Activated CD4-positive, alpha-beta T cell treated with anti-CD3 and anti-CD28 coated beads, Interleukin-10, Interleukin-2, amounts not matched to agents 100 ng/mL and 50 ng/mL, durations not matched to agents 16 hours and 8 hours (primary cell): ENCODE data around the gene KSR2.
A peak's percentile ranks its signal among the peaks of the same experiment; 100 is the strongest.
"Not testable (repeated sequence)": the region's sequence is repeated elsewhere in the genome, so short reads cannot be mapped to it uniquely, and the experiment has no call there.

ENCODE experiments used
- DNase-seq: peaks from one replicate; pipeline ENCODE4 v3.0.0-alpha.2; 2020

Gene KSR2

DNA sequence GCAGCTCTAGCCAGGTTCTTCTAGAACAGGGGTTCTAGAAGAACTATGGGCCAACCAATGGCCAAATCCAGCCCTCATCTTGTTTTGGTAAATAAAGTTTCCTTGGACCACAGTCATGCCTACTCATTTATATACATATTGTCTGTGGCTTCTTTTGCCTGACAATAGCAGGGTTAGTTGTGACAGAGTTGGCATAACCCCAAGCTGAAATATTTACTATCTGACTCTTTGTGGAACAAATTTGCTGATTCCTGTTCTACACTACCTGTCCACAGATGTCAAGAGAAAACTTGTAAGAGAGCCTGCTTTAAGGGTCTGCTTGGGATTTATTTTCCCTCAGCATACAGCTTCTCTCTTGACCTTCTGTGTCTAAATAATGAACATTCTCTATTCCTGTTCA, 289.0 kb downstream of the KSR2 start:
- no peak for DNase-seq

DNA sequence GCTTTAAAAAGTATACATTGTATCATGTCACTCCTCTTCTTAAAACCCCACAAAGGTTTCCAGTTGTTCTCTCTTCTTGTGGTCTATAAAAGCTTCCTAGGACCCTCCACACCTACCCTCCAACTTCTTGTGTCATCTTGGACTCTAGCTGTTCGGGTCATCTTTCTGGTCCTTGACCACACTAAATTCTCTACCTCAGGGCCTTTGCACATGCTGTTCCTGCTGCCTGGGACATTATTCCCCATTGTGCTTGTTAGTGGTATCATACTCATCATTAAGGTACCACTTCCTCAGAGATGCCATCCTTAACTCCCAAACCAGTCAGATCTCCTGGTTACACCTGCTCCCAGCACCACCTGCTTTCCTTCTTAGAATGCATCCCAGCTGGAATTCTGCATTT, 294.0 kb downstream of the KSR2 start:
- no peak for DNase-seq

DNA sequence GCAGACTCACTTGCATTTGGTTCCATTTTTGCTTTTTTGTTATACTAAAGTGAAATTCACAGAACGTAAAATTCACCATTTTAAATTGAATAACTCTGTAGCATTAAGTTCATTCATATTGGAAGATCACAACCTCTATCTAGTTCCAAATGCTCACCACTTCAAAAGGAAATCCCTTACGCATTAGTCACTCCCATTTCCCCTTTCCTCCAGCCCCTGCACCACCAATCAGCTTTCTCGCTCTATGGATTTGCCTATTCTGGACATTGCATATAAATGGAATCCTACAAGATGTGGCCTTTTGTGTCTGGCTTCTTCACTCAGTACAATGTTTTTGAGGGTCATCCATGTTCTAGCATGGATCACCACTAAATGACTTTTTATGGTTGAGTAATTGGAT, 294.5 kb downstream of the KSR2 start:
- no peak for DNase-seq

DNA sequence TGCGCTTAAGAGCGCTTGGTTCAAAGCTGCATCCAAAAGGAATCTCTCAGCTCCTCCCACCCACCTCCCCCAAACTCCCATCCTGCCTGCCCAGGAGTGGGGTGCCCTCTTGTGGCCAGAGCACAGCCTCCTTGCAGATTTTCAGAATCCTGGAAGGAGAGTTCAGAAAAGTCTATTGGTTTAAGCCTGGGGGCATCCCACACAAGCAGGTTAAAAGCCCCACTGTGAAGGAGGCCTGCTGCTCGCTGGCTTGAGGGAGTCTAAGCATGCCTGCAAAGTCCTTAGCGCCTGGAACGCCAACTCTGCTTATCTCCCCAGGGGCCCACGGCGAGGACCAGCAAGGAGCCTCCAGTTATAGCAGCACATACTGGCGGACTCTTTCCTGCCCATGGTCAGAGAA, 297.1 kb downstream of the KSR2 start:
- peak; percentile 7 for DNase-seq

DNA sequence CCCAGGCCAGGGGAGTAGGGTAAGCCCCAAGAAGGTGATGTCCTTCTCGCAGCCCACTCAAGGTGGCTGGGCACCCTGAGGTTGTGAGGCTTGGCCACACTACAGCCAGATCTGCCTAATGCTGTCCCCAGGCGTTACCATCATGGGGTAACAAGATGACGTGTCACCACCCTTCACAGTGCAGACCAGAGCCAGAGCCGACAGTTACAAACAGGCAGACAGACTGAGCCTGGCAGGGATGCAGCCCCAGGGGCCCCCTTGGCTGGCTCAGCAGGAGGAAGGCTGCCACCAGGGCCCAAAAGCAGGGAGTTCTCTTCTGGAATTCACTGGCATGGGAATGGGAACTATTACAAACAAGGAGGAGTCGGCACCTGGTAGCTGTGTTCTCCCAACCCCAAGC, 304.6 kb downstream of the KSR2 start:
- DNase-seq = no peak

DNA sequence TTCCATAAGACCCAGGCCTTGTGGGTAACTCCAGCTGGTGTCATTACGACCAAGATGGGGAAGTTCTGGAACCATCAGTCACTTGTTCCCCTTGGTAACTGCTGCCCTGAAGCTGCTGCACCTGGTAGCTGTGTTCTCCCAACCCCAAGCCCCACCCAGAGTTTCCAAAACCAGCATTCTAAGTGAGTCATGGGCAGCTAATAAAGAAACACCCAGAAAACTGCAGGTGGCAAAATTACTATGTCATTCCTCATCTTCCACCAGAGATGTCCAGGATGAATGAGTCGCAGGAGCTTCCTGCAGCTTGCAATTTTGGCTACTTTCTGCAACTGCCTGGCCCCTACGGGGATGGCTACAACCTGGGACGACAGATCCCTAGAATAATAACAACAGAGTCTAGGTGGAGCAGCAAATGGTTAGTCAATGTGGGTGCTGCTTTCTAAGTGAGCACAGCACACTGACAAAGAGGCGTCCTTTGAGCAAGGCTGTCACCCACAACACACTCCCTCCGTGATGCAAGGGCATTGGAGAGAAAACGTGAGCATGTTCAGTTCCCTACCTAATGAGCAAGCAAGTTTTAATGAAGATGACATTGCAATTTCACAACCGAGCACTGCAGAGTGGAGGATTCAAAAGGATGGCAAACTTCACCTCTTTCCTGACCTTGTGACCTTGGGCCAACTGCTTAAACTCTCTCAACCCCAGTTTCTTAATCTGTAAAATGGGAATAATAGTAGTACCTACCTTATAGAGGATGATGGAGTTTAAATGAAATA, 306.0 kb downstream of the KSR2 start:
- DNase-seq = no peak

DNA sequence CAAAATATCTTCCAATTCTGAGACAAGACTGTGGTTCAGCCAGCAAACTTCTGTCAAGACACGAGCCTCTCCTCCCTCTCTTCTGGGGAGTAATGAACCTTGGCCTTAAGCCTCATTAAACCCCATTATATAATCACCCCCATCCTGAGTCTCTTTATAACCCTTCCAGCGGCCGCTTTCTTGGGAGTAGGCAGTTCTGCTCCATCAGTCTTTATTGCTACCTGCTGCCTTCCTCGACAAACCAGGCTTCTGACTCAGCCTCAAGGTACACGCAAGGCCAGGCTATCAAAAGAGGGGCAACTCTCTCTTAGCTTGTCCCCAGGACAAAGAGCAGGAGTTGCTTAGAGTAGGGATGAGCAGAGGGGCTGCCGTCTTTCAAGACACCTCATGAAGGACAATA, 306.6 kb downstream of the KSR2 start:
- DNase-seq = no peak

DNA sequence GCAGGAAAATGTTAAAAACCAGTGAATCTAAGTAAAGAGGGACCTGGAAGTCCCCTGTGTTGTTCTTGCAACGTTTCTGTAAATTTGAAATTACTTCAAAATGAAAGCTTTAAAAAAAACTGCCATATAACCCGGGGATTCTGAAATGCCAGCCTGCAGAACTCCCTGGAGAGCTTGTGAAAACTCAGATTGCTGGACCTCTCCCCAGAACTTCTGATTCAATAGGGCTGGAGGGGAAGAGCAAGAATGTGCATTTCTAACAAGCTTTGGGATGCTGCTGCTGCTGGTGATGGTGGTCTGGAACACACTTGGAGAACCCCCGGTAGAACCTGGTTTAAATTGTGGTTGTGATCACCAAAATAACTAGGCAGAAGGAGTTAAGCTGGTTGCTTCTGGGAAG, 307.3 kb downstream of the KSR2 start:
- no peak for DNase-seq

DNA sequence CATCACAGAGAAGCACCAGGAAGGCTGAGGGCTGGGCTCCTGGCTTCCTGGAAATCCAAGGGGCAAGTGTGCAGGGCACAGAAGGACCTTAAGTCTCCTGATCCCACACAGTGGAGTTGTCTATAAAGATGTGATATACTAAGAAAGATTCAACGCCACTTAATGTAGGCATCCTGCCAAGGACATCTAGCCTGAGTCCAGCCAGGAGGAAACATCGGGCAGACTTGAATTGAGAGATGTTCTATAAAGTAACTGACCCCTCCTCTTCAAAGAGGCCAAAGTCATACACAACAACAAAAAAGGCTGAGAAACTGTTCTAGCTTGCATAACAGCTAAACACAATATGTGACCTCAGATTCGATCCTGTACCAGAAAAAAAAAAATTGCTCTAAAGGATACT, 307.9 kb downstream of the KSR2 start:
- DNase-seq = no peak

DNA sequence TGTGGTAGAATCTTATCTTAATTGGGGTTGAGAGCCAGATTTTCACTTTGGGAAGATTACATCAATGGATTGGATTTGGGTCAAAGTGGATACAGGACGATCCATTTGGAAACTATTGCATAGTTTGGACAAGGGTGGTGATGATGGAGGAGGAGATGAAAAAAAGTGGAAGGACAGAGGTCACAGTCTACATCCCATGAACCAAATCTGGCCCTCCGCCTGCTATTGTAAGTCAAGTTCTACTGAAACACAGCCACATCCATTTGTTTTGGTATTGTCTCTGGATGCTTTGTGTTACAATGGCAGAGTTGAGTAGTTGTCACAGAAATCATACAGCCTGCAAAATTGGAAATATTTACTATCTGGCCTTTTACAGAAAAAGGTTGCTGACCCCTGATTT, 310.6 kb downstream of the KSR2 start:
- DNase-seq = no peak

DNA sequence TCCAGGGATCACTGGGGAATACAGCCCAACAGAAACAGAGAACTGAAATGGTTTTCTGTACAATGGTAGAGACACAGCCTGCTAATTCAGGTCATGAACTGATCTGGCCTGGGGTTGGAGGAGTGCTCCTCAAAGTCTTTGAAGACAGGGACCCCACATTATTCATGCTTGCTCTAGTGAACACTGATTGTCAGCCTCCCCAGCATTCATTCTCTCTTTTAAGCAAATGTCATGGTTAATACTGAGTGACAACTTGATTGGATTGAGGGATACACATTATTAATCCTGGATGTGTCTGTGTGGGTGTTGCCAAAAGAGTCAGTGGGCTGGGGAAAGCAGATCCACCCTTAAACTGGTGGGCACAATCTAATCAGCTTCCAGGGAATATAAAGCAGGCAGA, 319.0 kb downstream of the KSR2 start:
- no peak for DNase-seq

DNA sequence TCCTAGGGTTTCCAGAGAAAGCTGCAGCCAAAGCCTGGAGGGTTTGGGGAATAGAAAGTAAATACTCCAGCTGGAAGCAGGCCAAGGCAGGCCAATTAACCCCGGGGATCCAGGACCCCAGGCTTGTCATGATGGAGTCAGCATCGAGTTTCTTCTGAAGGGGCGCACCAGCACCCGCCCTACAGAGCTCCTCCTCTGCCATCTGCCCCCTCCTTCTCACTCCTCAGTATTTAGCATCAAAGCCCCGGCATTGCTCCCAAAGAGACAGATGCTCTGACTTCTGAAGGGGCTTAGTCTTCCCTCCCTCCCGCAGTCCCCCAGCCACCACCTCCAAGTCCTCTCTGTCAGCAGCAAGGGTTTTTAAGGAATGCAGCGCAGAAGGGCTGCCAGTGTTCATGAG, 322.3 kb downstream of the KSR2 start:
- no peak for DNase-seq

DNA sequence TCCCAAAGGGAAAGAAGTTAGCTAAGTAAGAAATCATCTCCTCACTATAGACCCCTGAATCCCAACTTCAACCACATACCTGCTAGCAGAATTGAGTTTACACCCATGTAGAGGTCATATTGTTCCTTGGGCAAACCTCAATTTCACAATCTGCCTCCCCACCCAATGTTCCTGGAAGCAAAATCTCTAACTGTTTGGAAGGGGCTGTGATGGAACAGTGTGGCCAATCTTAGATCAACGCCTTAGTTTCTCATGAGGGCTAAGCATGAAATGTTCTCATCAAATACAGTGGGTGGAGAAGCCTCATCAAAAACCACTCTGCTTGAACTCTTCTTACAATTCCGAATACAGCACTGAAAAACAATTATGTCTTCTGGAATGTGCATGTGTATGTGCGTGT, 323.3 kb downstream of the KSR2 start:
- DNase-seq = no peak

DNA sequence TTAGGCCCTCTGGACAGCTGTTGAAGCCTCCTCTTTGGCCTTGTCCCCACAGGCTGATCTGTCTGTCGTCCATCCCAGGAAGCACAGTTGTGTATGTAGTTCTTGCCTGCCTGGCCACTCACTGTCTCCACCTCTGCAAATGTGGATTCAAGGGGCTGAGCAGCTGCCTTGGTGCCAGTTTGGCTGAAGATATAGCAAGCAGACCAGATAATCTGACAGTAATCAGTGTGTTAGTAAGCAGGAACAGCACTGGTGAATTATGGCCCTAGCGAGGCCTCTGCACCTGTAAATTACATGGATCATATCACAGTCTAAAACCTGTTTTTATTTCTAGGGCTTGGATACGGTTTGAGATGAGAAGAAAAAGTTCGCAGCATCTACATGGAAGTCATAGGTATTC, 324.8 kb downstream of the KSR2 start:
- DNase-seq = no peak

DNA sequence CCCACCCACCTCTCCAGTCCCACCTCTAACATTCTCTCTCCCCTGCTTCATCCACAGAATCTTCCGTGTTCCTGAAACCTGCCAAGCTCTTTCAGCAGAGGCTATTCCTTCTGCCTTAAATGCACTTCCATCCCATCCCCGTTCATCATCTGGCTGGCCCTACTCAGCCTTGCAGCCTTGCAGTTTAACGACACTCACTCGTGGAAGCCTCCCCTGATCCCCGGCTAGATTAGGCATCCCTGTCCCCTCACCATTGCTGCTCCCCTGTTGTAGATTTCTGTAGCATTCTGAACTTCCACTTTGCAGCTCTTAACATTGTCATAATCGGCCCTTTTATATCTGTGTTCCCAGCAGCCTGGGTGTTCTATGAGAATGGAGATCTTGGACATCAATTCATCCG, 326.9 kb downstream of the KSR2 start:
- DNase-seq = no peak

DNA sequence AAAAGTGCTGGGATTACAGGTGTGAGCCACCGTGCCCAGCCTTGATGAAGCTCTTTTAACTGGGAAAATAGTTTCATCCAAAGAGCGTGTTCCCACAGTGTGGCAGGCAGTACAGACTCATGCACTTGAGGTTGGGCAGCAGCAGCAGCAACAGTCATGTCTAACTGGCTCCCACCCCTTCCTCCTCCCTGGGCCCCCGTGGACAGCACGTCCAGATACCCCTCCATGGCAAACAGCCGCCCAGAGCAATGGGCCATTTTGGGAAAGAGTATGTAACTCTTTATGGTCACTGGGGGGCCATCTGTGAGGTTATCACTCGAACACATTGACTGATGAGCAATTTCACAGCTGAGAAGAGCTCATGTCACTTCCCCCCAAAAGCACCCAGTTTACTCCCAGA, 328.3 kb downstream of the KSR2 start:
- DNase-seq = no peak

DNA sequence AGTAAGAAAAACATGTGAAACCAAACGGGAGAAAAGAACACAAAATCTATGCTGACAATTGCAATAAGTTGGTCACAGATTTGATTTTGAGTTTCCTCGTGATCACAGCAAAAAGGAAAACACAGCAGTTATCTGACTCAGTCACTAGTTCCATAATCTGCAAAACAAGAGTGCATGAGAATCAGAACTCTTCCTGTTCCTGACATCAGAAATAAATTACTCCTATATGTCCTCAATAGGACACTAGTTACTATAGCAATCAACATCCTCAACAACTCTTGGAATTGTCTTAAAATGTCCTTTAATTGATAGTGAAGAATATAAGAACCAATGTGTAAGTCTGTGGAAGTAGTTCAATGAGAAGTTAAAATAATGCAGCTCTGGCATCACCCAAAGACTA, 339.3 kb downstream of the KSR2 start:
- no peak for DNase-seq

DNA sequence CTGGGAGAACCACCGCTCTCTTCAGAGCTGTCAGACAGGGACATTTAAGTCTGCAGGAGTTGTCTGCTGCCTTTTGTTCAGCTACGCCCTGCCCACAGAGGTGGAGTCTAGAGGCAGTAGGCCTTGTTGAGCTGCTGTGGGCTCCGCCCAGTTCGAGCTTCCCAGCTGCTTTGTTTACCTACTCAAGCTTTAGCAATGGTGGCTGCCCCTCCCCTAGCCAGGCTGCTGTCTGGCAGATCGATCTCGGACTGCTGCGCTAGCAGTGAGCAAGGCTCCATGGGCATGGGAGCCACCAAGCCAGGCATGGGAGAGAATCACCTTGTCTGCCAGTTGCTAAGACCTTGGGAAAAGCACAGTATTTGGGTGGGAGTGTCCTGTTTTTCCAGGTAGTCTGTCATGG, 340.1 kb downstream of the KSR2 start:
- DNase-seq = not testable (repeated sequence)

DNA sequence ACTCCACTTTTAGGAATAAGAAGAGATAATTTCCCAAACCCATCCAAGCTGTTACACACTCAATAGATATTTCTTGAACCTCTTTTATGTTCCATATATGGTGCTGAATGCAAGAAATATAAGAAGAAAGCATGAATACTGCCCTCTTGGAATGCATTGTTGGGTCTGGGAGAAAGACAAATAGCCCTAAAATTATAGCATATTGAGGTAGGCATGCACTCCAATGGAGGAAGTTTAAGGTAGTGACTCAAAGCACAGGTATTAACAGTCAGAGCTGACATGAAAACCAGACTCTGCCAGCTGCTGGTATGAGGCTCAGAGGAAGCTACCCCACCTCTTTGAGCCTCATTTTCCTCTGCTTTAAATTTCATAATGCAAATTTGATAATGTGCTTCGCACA, 346.0 kb downstream of the KSR2 start:
- DNase-seq = no peak

DNA sequence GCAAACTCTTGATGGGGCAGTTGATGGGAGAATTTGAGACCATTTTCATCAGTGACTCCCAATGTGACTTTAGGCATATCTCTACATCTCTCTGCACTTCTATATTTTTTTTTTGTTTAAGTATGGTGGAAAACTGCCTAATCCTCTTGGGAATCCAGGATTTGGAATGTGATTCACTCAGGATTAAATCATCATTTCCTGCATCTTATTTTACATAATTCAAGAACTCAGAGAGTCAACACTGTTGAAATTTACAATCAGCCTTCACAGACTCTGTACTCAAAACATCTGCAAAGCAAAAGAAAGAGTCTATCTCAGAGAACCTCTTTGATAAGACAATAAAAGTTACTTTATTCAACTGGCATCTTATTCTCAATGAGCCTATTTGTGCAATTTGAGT, 346.7 kb downstream of the KSR2 start:
- DNase-seq = no peak

DNA sequence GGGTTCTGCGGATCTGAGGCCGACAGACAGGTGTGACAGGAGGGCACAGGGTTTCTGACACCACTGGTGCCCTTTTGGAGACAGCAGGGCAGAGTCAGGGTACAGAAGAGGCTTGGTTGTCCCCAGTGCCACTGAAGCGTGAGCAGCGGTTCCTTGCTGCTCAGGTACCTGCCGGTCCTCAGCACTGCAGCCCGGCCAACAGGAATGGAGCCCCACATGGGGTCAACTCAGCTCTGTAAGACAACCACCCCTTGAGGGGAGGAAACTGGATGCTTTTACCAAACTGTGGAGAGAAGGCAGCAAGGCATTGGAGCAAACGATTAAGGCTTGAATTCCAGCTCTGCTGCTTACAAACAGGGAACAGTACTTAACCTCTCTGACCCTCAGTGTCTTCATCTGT, 361.0 kb downstream of the KSR2 start:
- DNase-seq = no peak

DNA sequence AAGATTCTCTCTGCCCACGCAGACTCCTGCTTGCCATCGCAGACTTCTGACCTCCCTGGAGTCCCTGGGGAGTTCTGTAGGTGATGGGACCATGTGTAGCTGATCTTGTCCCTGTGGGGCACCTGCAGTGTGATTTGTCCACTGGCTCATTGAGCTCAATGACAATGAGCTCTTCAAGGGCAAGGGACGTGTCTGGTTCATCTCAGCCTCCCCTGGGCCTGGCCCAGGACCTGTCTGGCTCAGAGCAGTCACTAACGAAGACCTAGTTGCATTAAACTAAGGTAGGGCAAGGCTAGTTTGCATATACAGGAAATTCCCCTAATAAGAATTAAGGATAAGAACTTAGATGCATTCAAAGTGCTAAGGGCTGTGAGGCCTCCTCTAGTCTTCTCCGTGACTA, 361.8 kb downstream of the KSR2 start:
- no peak for DNase-seq

DNA sequence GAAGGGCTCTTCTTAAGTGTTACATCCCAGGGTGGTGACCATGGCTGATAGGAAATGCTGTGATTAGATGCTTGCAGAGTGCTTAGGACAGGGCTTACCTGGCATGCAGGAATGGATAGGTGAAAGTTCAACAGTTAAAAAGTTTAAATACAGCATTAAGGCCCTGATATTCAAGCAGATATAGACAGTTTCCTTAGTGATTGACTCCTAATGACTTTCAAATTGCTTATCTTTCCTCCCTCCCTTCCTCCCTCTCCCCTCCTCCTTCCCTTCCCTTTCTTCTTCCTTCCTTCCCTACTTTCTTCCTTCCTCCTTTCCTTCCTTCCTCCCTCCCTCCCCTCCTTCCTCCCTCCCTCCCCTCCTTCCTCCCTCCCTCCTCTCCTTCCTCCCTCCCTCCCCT, 362.8 kb downstream of the KSR2 start:
- DNase-seq = no peak

DNA sequence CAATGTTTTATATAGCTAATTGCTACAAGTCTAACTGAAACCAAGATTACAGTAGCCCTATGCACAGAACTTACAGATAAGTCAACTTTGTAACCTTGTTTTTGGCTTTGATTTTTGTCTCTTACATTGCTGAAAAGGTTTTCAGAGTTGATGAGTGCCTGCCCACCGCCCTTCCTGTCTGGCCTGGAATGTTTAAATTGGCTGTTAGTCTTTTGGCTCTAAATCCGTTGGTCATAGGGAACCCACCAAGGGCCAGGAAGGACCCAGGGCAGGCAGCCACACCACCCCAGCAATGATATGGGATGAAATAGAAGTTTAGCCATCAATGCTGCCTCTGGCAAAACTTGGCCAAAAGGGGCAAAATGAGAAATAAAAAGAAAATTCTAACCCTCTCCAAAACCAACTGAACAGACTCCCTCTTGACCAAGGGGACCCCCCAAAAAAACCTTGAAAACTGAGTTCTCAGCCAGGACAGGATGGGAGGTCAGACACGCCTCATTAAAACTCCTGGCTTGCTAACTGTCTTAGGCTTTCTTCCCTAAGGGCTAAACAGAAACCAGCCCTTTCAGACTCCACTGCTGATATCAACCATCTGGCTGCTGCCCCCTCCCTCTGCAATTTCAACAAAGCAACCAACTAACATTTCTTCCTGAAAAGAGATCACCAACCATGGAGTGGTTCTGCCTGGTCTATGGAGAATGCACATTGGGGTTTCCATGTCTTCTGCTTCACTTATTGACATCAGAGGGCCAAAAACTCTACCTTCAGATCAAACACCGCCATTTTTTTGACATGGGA, 365.3 kb downstream of the KSR2 start:
- DNase-seq = no peak

DNA sequence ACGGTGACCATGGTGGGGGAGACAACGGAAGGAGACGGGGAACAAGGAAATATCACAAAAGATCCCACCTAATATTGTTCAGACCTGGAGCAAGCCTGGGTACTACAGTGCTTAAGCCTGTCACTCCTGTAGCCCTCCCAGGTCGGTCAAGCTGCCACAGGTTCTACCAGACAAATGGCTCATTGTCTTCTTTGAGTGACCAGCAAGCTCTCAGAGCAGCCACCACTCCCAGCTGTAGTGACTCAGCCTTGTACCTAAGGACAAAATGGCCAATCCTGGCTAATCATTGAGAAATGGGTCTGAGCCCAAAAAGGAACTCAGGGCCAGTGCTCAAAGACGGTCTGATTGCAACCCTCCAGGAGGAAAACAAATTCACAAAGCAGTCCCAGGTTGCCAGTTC, 368.9 kb downstream of the KSR2 start:
- DNase-seq = no peak
